HCT116 (cell line): ENCODE results near the gene PRKG1. TPM values are rescaled to one million over a fixed set of nuclear protein-coding genes. Genes with fewer than 3 reads are reported as not detected.

Experiments used
- ATAC-seq: fragments of 200-7000 bp; cut with Tn5 transposase; 2 replicates; pipeline ENCODE4 v1.9.1; 2020; ENCODE audit warnings: mild to moderate bottlenecking, moderate library complexity
- BruUV-seq: library from RNA; stranded (reverse); fragments of 400-500 nt; replicated peaks from 2 replicates; lab custom pipeline; 2021; lab: Mats Ljungman, UMichigan
- CTCF ChIA-PET: fragments of 300-600 bp; sonication (Branson Sonifier 250); formaldehyde crosslinking; loops from one replicate; lab custom pipeline; 2021; ENCODE audit warnings: antibody characterized with exemption; lab: Charles Lee
- POLR2A ChIA-PET: fragments of 300-600, 350-600 bp; sonication (Branson Sonifier 250); formaldehyde crosslinking; loops from one replicate; lab custom pipeline; 2021; ENCODE audit warnings: antibody characterized with exemption; lab: Charles Lee
- RAD21 ChIA-PET, 2 experiments: fragments of 300-600 bp; sonication (Branson Sonifier 250); formaldehyde crosslinking; loops; one replicate each; lab custom pipeline; 2023; ENCODE audit warnings: low total read pairs in 2 of 2; ENCODE audit not compliant: uncharacterized antibody in 2 of 2, unreplicated experiment in 2 of 2, low non-redundant PET in 1 of 2; lab: Charles Lee
- DNase-seq: peaks from one replicate; pipeline ENCODE4 v3.0.0-alpha.2; 2010; ENCODE audit warnings: low read depth, low spot score
- H2AFZ ChIP-seq: fragments of 200-600 bp; shearing (Covaris generic), sonication (generic); 2 replicates; pipeline ENCODE4 v1.6.1; 2017; ENCODE audit warnings: low read depth, mixed run types, mixed read lengths, antibody characterized with exemption, low read length; ENCODE audit not compliant: poor library complexity, severe bottlenecking
- H3K27ac ChIP-seq: 2 replicates; pipeline ENCODE4 v1.5.1; 2012; ENCODE audit warnings: low read depth, low read length
- H3K27me3 ChIP-seq: fragments of 200-600 bp; sonication (generic); 2 replicates; pipeline ENCODE4 v1.6.1; 2016; ENCODE audit warnings: mixed run types, low read length, mixed read lengths; ENCODE audit not compliant: insufficient read depth
- H3K36me3 ChIP-seq, 2 experiments: fragments of 200-500 bp in 1 of 2; fragments of 200-600 bp in 1 of 2; sonication (Bioruptor generic) in 1 of 2; sonication (generic) in 1 of 2; 2 replicates each; pipeline versions ENCODE4 v1.5.1 to v1.6.1; 2014 to 2016; ENCODE audit warnings: low read length in 2 of 2, inconsistent platforms in 1 of 2, mixed read lengths in 1 of 2, mixed run types in 1 of 2; ENCODE audit not compliant: insufficient read depth in 2 of 2, control insufficient read depth in 1 of 2
- H3K4me1 ChIP-seq, 2 experiments: fragments of 200-600 bp in 1 of 2; sonication (generic) in 1 of 2; 2 replicates each; pipeline versions ENCODE4 v1.5.1 to v1.6.1; 2012 to 2017; ENCODE audit warnings: low read length in 2 of 2, inconsistent platforms in 1 of 2, mild to moderate bottlenecking in 1 of 2, mixed read lengths in 1 of 2, mixed run types in 1 of 2, moderate library complexity in 1 of 2; ENCODE audit not compliant: insufficient read depth in 2 of 2, control insufficient read depth in 1 of 2
- H3K4me2 ChIP-seq: fragments of 200-600 bp; sonication (generic); 2 replicates; pipeline ENCODE4 v1.6.1; 2017; ENCODE audit warnings: mixed run types, low read length, mixed read lengths
- H3K4me3 ChIP-seq, 2 experiments: fragments of 200-600 bp in 1 of 2; sonication (generic) in 1 of 2; replicated peaks in 1 of 2; 2 replicates each; pipeline ENCODE4 v1.5.1; 2011 to 2016; ENCODE audit warnings: low read length in 2 of 2, control low read depth in 1 of 2, low read depth in 1 of 2, mild to moderate bottlenecking in 1 of 2, mixed read lengths in 1 of 2, mixed run types in 1 of 2
- H3K79me2 ChIP-seq: fragments of 200-600 bp; sonication (generic); 2 replicates; pipeline ENCODE4 v1.6.1; 2017; ENCODE audit warnings: mild to moderate bottlenecking, mixed run types, low read length, moderate library complexity, mixed read lengths; ENCODE audit not compliant: insufficient read depth
- H3K9ac ChIP-seq: fragments of 200-600 bp; sonication (generic); 2 replicates; pipeline ENCODE4 v1.6.1; 2016; ENCODE audit warnings: low read length, mixed read lengths
- H3K9me2 ChIP-seq: fragments of 200-600 bp; sonication (generic), shearing (Covaris generic); 2 replicates; pipeline ENCODE4 v1.6.1; 2017; ENCODE audit warnings: mixed run types, mild to moderate bottlenecking, moderate library complexity; ENCODE audit not compliant: insufficient read depth
- H3K9me3 ChIP-seq, 2 experiments: fragments of 200-500 bp in 1 of 2; fragments of 200-600 bp in 1 of 2; sonication (Bioruptor generic) in 1 of 2; sonication (generic) in 1 of 2; 2 replicates each; pipeline ENCODE4 v1.6.1; 2014 to 2017; ENCODE audit warnings: low read length in 2 of 2, mixed read lengths in 2 of 2, inconsistent platforms in 1 of 2, low read depth in 1 of 2, mild to moderate bottlenecking in 1 of 2, mixed run types in 1 of 2, moderate library complexity in 1 of 2; ENCODE audit not compliant: control insufficient read depth in 1 of 2, insufficient read depth in 1 of 2
- H4K20me1 ChIP-seq: fragments of 200-600 bp; sonication (generic), shearing (Covaris generic); 2 replicates; pipeline ENCODE4 v1.6.1; 2017; ENCODE audit warnings: mixed run types, mild to moderate bottlenecking, moderate library complexity; ENCODE audit not compliant: insufficient read depth
- ATF3 ChIP-seq: IDR thresholded peaks from 2 replicates; pipeline ENCODE4 v1.6.1; 2012
- CEBPB ChIP-seq: IDR thresholded peaks from 2 replicates; pipeline ENCODE4 v1.6.1; 2012; ENCODE audit warnings: low read depth
- EGR1 ChIP-seq: IDR thresholded peaks from 2 replicates; pipeline ENCODE4 v1.6.1; 2012; ENCODE audit warnings: low read depth
- ELF1 ChIP-seq: IDR thresholded peaks from 2 replicates; pipeline ENCODE4 v1.6.1; 2012; ENCODE audit warnings: low read depth, borderline replicate concordance
- EZH2 ChIP-seq: fragments of 200-600 bp; sonication (generic); IDR thresholded peaks from 2 replicates; pipeline ENCODE4 v1.6.1; 2017; ENCODE audit warnings: antibody characterized with exemption, mixed run types
- EZH2phosphoT487 ChIP-seq: fragments of 200-600 bp; IDR thresholded peaks from 2 replicates; pipeline ENCODE4 v1.6.1; 2018; ENCODE audit warnings: antibody characterized with exemption, borderline replicate concordance
- FOSL1 ChIP-seq: IDR thresholded peaks from 2 replicates; pipeline ENCODE4 v1.6.1; 2012; ENCODE audit warnings: low read depth
- JUND ChIP-seq: IDR thresholded peaks from 2 replicates; pipeline ENCODE4 v1.6.1; 2012
- RAD21 ChIP-seq: IDR thresholded peaks from 2 replicates; pipeline ENCODE4 v1.6.1; 2012; ENCODE audit warnings: low read depth, mild to moderate bottlenecking
- SIN3A ChIP-seq: IDR thresholded peaks from 2 replicates; pipeline ENCODE4 v1.6.1; 2012; ENCODE audit warnings: low read depth
- SP1 ChIP-seq: IDR thresholded peaks from 2 replicates; pipeline ENCODE4 v1.6.1; 2012; ENCODE audit warnings: low read depth
- SRF ChIP-seq: IDR thresholded peaks from 2 replicates; pipeline ENCODE4 v1.6.1; 2012; ENCODE audit warnings: low read depth
- TCF7L2 ChIP-seq: IDR thresholded peaks from 2 replicates; pipeline ENCODE4 v1.7.0; 2011; ENCODE audit warnings: borderline replicate concordance, inconsistent platforms; ENCODE audit not compliant: insufficient read depth, insufficient read length; ENCODE audit errors: extremely low read depth
- ZFX ChIP-seq: fragments of 450-650 bp; IDR thresholded peaks from 2 replicates; pipeline ENCODE4 v1.6.1; 2017
- ZNF274 ChIP-seq: fragments of 200-500 bp; sonication (Bioruptor generic); IDR thresholded peaks from 2 replicates; pipeline ENCODE4 v1.6.1; 2014; ENCODE audit warnings: mild to moderate bottlenecking, low read depth, low read length, inconsistent platforms
- intact Hi-C: fragments of 100-400 bp; cut with micrococcal nuclease; formaldehyde crosslinking; loops from 2 replicates; pipeline ENCODE4 v1.10.0; 2022
- total RNA-seq: library from RNA; stranded (reverse); gene quantifications from one replicate; pipeline ENCODE4 v1.2.1, GENCODE V29; 2021; ENCODE audit not compliant: unreplicated experiment
- TF ChIP-seq, protein P1 (sequence below): IDR thresholded peaks from 2 replicates; pipeline ENCODE4 v1.6.1; 2011; ENCODE audit warnings: mild to moderate bottlenecking, low read length, moderate library complexity; ENCODE audit not compliant: insufficient replicate concordance; ENCODE audit errors: extremely low read depth

PRKG1 gene
- total RNA-seq, 1 experiment from 2014 or later: 1.4 TPM

DNA sequence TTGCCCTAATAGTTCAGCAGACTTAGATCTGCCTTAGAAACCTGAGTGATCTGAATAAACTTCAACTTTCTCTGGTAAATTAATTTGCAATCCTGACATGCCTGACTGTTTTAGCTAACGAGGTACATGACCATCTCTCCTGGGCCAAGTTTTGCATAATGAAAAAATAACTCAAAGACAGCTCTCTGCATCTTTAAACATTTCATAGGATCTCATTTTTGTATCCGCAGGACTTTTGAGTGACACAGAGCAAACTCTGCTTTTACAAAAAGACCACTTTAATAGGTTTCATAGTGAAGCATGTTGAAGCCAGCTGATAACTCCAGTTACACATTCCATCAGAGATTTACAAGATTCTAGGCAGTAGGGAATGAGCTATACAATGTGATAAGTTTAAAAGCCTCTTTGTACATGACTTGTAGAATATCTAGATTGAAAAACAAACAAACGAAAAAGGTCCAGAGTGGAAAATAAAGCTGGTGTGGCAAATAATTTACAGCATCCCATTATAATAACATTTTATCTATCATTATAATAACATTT, 2.1 kb downstream of the PRKG1 start:
- Histone ChIP-seq H3K4me3 (no peak overlapping the region), H3K9me2 (no peaks in the 10 kb centered on the region), H3K27ac (no peak overlapping the region), H3K27me3 (peaks cover 24% of the 10 kb centered on the region; the same call in 1 of the 2 replicates), H3K36me3 (no peaks in the 10 kb centered on the region), H3K4me2 (no peak overlapping the region), H3K9me3 (no peaks in the 10 kb centered on the region), H3K4me1 (no peaks in the 10 kb centered on the region), H2AFZ (no peak overlapping the region), H3K79me2 (no peaks in the 10 kb centered on the region), H4K20me1 (no peaks in the 10 kb centered on the region), H3K9ac (no peak overlapping the region)
- ChIA-PET RAD21 (no interaction called here), CTCF (interaction anchor here (1.1 kb wide), 1 partner anchor 13 kb away, joined by 4 read pairs; no protein-coding TSS in a partner anchor), POLR2A (no interaction called here)
- intact Hi-C loops: no loop called here
- ATAC-seq (no peak), DNase-seq (no peak)
- TF ChIP-seq RAD21 (no peak), JUND (no peak), TCF7L2 (no peak)
- no TSS peak for BruUV-seq

- Histone ChIP-seq H3K36me3 (no peaks in the 10 kb centered on the region), H3K4me3 (no peak overlapping the region), H4K20me1 (no peaks in the 10 kb centered on the region), H3K9me2 (no peaks in the 10 kb centered on the region), H2AFZ (no peak overlapping the region), H3K4me2 (no peak overlapping the region), H3K27me3 (peaks cover 26% of the 10 kb centered on the region; the same call in 1 of the 2 replicates), H3K9ac (no peak overlapping the region)
- ChIA-PET RAD21 (no interaction called here), POLR2A (no interaction called here), CTCF (interaction anchor here (1.1 kb wide), 1 partner anchor 14 kb away, joined by 4 read pairs; no protein-coding TSS in a partner anchor)
- ATAC-seq (no peak), DNase-seq (no peak)
- intact Hi-C loops: no loop called here
- BruUV-seq: no TSS peak
- TF ChIP-seq ZFX (no peak), RAD21 (no peak), SIN3A (no peak), CEBPB (no peak), EGR1 (no peak), EZH2phosphoT487 (no peak), SP1 (no peak), TCF7L2 (no peak), ATF3 (no peak), FOSL1 (no peak), ELF1 (no peak), ZNF274 (no peak), EZH2 (no peak), SRF (no peak)
- TF ChIP-seq, protein P1, sequence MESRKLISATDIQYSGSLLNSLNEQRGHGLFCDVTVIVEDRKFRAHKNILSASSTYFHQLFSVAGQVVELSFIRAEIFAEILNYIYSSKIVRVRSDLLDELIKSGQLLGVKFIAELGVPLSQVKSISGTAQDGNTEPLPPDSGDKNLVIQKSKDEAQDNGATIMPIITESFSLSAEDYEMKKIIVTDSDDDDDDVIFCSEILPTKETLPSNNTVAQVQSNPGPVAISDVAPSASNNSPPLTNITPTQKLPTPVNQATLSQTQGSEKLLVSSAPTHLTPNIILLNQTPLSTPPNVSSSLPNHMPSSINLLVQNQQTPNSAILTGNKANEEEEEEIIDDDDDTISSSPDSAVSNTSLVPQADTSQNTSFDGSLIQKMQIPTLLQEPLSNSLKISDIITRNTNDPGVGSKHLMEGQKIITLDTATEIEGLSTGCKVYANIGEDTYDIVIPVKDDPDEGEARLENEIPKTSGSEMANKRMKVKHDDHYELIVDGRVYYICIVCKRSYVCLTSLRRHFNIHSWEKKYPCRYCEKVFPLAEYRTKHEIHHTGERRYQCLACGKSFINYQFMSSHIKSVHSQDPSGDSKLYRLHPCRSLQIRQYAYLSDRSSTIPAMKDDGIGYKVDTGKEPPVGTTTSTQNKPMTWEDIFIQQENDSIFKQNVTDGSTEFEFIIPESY: no peak
- TF ChIP-seq, all 23 proteins: peak for 0
- no peak overlapping the region for H3K27ac ChIP-seq
- H3K9me3 ChIP-seq: no peaks in the 10 kb centered on the region
- no peaks in the 10 kb centered on the region for H3K79me2 ChIP-seq
- no peaks in the 10 kb centered on the region for H3K4me1 ChIP-seq
These were observed 2.8 kb downstream of the PRKG1 start for GRCh38 chr10:51077074-51077473.
